ENCODE data around the gene UBN1.

Gene UBN1

DNA sequence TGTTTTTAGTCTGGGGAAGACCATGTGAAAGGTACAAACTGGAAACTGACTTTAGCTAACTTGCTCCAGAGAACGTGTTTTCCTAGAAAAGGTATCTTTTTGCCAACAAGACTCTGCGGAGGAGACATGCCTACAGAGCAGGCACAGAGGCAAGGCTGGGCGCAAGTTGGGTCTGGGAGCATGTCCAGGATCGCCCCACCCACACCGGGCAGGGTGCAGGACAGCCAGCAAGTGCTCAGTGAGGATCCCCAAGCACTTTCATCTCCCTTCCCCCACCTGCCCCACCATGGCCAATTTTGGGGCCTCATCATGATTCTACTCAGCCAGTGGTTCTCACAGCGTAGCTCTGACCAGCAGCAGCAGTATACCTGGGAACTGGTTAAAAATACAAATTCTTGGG, 26.6 kb upstream of the UBN1 start:
- no peak for DNase-seq (ENCODE audit: low read depth, low spot score)

DNA sequence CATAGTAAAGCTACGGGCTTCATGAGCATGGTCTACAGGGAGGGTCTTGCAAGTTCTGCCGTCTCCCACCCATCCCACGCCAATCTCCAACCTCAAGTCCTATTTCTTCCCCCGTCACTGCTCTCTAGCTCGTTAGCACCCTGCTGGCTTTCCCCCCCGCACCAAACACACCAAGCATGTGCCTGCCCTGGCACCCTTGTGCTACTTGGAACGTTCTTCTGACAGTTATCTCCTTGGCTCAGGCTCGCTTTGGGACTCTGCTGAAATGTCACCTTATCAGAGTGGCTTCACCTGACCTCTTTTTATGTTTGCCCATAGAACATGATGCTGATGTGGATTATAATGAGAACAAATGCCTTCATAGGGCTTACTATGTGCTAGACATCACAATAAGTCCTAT, 22.1 kb upstream of the UBN1 start:
- DNase-seq (ENCODE audit: low read depth, low spot score), result no peak

DNA sequence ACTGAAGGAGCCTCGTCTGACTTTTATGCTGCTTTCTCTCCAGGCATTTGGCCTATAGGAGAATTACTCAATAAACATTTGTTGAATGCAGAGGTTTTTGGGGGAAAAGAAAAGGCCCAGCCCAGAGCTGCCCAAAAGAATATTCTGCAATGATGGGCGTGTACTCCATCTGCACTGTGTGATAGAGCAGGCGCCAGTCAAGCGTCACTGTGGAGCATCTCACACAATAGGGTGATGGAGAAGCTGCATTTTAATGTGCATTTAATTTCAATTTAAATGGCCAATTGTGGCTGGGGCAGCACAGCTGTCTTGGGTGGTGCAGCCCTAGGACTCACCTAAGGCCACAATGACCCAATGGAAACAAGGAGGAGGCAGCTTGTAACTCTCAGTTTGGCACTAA, 20.8 kb upstream of the UBN1 start:
- no peak for DNase-seq (ENCODE audit: low read depth, low spot score)

DNA sequence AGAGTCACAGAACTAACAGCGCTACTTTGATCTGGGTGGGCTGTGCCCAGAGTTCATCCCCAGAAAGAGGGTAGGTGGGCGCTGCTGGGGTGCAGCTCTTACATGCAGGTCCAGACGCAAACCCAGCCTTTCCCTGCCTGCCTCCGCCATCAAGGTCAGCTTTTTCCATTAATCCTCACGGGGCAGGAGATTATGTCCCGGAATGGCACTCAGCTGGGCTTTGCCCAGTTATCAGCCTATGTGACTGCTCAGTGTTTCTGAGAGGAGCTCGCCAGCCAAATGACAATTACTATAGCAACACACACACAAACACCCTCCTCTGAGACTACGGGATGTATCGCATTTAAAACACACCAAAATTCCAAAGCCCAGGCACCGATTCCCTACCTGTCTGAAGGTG, 20.3 kb upstream of the UBN1 start:
- DNase-seq (ENCODE audit: low read depth, low spot score), result no peak

DNA sequence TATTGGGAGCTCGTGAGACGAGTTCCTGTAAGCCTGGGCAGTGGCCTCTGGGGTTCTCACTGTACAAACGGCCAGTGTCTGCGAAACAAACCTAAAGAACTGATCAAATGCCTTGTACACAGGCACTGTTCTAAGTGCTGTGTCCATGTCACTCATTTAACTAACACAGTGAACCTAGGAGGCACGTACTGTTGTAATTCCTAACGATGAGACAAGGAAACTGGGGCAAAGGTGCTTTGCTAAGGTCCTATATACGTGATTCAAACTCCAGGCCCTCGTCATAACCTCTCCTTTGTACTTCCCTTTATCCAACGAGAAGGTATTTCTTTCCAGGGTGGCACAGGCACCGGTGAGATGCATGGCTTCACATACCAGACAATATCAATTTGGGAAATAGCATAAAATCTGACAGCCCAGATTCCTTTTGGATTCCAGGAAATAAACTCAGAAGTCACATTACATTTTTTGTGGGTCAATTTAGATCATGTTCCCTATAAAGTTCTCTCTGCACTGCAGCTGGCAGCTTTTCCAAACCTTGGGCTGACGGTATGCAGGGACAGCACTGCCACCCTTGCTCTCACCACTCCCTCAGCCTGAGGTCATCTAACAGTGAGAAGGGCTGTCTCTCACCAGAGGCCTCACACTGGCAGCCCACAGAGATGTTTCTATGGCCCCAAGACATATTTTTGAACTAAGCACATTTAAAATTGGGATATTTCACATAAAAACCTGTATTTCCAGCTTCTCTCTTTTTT, 18.5 kb upstream of the UBN1 start:
- no peak for DNase-seq (ENCODE audit: low read depth, low spot score)

DNA sequence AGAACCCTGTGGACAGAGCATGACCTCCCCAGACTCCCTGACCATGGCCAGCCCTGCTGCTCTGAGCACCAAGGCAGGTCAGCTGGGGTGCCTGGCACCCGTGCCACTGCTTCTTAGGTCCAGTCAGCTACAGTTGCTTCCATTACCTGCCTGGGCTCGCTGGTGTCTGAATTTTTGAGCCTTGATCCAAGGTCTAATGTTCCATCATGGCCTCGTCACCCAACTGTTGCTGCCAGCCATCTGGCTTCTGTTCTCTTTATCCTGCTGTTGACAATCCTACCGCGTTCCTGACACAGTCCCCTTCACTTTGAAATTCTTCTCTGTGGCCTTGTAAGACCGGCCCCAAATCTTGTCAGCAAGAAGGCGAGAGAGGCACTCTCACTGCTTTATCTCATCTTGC, 16.9 kb upstream of the UBN1 start:
- no peak for DNase-seq (ENCODE audit: low read depth, low spot score)

DNA sequence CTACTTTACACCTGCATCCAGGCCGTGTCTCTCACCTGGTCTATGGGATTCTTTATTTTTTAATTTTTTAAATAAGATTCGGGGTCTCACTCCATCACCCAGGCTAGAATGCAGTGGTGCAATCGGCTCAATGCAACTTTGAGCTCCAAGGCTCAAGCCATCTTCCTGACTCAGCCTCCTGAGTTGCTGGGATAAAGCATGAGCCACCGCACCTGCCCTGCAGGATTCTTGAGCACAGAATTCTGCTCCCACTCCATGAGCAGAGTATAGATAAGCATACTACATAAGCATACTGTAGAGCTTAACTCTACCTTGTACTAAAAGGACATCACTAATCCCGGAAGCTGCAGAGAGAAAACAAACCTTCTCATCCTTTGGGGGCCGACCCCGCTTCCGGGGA, 15.7 kb upstream of the UBN1 start:
- no peak for DNase-seq (ENCODE audit: low read depth, low spot score)

DNA sequence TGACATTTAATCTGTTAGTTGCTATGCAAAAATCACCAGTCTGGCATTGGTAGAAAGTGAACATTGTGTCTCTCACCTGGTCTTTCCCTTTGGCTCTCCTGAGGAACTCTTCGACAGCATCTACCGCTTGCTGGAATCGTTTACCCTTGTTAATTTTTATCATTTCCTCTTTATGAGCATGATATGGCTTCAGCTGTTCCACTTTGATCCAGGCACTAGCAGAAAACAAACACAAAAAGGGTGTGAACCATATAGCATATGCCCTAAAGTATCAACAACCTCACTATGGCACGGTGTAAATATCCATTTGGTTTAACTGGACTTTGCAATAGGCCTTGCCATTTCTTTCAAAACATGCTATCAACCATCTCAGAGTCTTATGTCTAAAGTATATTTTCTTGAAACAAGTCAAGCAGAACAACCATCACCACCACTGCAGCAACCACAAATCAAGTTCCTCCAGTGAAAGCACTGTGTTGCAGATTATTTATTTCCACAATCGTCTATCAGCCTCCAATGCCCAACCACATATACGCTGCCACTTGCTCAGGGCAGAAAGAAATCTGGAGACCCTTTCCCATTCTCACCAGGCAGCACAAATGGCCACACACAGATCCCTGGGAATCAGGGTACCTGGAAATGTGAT, 14.5 kb upstream of the UBN1 start:
- DNase-seq (ENCODE audit: low read depth, low spot score), result no peak

DNA sequence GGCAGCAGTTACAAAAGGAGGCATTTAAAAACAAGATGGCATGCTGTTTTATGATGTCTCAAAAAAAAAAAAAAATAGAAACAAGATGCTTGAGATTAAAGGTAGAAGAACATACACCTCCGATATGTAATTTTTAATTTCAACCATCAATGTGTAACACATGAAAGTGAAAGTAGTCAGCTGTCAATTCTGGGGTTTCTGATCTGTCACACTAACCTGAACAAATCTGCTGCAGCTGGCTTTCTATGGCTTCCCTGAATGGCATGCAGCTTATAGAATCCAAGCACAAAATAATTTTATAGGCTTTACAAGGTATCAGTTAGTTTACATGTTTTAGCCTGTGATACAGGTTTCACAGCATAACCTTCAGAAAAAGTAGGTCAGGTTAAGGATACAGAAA, 13.7 kb upstream of the UBN1 start:
- DNase-seq (ENCODE audit: low read depth, low spot score), result no peak

DNA sequence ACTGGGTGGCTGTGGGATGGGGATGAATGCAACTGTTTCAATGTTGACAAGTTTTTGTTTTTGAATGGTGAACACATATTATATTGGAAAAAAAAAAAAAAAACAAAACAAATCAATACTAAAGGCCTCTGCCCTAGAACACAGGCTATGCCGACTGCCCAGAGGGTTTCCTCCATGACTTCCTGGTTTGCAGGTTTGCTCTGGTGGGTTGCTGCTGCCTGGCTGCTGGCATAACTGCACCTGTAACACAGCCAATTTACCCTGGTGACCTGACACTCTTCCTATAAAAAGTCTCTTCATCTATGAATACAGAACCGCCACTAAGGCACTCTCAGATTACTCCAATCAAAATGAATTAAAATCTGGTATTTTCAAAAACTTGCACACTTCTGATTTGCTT, 10.6 kb upstream of the UBN1 start:
- no peak for DNase-seq (ENCODE audit: low read depth, low spot score)

DNA sequence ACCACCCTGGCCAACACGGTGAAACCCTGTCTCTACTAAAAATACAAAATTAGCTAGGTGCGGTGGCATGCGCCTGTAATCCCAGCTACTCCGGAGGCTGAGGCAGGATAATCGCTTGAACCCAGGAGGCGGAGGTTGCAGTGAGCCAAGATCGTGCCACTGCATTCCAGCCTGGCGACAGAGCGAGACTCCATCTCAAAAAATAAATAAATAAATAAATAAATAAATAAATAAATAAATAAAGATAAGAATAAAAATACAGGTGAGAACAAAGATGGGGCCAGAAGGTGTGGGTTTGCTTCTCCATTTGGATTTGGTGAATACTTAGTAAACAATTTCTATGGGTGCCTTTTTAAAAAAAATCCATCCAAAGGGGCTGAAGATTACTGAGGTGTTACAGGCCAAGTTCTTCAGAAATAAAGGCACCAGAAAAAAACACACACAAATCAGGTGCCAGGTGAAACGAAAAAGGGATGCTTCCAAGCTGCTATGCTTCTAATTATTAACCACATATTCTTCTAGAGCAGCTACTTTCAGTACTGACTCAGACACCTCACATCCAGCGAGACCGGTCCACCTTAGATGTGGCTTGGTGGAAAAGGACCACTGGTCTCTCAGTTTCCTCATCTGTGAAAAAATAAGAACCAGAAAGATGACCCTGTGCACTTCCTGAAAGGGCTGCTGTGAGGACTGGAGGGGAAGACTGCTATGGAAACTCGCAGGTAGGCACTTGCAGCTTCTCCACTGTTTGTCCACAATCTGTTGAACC, 9.4 kb upstream of the UBN1 start:
- DNase-seq (ENCODE audit: low read depth, low spot score), result no peak

DNA sequence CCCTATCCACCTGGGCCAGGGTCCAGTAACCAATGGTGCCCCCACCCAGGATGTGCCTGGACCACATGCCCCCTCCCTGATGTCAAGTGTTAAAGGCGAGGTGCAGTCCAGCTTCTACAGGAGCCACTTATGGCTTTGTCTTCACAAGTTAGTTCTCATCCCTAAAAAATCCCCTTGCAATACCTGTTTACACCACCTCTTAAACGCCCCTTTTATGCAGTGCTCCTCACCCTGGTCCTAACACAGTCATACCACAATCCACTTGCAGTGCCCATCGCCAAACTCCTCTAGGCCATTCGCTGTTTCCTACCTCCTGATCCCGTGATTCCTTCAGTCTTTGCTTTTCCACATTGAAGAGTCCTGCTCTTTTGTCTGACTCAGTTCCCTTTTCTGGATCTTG, 7.3 kb upstream of the UBN1 start:
- DNase-seq (ENCODE audit: low read depth, low spot score), result no peak

DNA sequence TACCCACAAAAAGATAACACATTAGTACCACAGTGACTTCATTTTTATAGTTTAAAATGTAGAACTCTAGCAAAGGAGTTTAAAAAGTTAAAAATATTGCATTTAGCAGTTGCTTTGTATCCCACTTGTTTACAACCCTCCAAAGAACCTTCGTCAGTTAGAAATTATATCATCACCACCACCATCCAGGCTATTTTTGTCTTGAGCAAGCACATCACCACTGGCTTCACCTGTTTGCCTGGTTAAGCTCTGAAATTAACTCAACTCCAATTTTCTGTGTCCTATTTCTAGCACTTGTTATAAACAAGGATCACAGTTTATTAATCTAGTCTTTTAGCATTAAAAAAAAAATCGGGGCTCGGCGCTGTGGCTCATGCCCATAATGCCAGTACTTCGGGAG, 6.3 kb upstream of the UBN1 start:
- no peak for DNase-seq (ENCODE audit: low read depth, low spot score)

DNA sequence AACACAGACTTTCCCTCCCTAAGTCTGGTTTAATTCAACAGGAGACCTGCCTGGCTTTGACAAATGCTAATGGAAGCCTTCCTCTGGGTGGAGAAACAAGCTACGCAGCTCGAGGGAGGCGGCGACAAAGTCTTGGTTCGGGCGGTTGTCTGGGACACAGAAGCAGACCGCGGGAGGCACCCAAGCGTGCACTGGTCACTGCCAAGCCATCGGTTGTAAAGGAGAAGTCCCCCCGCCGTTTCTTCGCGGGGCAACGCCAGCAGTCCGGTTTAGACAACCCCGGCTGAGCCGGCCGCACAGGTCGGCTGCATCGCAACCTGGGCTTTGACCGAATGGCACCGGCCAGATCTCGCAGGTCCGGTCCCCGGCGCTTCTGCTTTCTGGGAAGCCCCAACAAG, 779 bp upstream of the UBN1 start:
- DNase-seq (ENCODE audit: low read depth, low spot score), result no peak

DNA sequence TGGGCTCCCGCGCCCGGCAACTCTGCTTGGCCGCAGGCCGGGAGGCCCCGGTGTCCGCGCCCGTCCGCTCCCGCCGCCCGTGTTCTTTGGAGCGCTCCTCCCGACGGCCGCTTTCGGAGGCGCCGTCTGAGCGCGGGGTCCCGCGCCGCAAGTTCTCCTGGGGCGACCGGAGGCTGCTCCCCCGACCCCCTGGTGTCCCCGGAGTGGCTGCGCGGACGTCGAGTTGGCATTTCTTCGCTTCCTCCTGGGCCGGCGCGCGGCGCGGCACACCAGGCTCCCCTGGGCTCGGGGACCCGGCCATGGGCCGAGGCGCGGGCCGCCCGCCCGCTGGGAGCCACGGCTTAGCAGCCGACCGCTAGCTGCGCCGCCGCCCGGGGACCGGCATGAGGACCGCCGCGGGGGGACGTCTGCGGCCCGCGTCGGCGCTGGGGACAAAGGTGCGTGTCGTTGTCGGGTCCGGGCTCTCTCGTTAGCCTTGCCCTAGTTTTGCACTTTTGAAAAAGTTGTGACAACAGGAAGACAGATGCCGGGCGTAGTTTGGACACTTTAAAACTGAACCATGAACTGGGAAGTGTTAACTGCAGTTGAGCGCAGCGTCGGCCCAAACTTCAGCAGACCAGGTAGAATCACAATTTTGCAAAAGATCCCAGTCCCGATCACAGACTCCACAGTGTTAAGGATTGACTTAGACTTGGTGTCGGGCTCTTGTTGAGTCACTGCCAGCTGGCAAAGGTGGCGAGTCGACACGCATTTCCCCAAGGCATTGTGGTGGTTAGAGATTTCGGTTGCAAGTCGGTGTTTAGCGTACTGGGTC, 700 bp downstream of the UBN1 start:
- no peak for DNase-seq (ENCODE audit: low read depth, low spot score)

DNA sequence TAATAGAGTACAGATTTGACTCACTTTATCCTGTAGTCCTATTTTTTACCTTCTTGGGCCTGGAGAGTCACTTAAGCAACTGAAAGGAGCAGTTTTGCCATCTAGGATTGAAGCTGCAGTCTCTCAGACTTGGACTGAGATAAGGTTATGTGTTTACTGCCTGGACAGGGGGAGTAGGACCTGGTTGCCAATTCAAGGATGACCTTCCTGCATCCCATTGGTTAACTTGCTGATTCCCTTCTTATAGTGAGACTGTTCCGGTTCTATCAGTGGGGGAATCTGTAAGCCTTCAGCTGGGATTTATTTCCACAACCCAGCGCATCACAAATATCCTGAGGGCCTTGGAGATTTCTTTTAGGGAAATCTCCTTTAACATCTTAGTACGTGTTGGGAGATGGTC, 2.9 kb downstream of the UBN1 start:
- no peak for DNase-seq (ENCODE audit: low read depth, low spot score)

DNA sequence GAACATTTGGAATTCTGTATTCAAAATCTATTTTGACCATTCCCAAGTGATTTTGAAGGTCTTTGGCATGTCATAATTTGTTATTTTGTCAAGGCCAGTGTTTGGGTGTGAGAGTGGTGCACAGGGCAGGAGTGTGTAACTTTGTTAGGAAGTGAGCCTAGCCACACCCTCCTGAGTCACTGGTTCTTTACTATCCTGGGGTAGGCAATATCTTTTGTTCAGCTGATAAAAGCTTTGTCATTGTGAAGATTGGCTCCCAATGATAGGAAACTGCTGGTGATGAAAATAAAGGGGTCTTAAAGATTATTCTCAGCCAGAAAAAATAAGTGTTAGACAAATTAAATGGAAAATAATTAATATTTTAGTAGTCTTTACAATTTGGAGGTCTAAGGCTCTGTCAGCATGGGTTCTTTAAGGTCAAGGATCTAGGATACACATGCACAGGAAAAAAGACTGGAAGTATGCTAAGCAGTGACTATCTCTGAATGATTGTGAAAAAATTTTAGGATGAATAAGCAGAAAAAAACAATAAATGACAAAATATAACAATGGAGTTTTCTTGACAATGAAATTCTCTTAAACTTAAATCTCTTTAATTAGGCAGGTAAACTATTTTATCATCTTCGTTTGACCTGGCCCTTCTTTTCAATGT, 5.1 kb downstream of the UBN1 start:
- DNase-seq (ENCODE audit: low read depth, low spot score), result no peak

DNA sequence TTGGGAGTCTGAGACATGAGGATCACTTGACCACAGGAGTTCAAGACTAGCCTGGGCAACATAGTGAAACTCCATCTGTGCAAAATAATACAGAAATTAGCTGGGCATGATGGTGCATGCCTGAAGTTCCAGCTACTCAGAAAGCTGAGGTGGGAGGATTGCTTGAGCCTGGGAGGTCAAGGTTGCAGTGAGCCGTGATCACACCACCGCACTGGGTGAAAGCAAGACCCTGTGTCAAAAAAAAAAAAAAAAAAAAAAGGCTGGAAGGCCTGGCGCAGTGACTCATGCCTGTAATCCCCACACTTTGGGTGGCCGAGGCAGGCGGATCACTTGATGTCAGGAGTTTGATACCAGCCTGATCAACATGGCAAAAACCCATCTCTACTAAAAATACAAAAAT, 8.1 kb downstream of the UBN1 start:
- DNase-seq (ENCODE audit: low read depth, low spot score), result no peak

DNA sequence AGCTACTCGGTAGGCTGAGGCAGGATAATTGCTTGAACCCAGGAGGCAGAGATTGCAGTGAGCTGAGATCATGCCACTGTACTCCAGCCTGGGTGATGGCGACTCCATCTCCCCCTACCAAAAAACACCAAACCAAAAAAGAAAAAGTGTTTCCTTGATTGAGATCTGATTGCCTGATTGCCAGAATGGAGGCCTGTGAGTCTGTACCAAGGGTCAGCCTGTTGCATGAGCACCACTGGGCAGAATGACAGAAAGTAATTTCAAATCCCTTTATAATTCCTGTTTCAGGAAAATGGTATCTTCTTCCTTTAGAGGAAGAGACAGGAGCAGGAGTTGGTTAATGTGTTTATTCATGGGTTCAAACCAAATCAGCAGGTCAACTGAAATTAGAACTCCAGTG, 8.5 kb downstream of the UBN1 start:
- no peak for DNase-seq (ENCODE audit: low read depth, low spot score)

DNA sequence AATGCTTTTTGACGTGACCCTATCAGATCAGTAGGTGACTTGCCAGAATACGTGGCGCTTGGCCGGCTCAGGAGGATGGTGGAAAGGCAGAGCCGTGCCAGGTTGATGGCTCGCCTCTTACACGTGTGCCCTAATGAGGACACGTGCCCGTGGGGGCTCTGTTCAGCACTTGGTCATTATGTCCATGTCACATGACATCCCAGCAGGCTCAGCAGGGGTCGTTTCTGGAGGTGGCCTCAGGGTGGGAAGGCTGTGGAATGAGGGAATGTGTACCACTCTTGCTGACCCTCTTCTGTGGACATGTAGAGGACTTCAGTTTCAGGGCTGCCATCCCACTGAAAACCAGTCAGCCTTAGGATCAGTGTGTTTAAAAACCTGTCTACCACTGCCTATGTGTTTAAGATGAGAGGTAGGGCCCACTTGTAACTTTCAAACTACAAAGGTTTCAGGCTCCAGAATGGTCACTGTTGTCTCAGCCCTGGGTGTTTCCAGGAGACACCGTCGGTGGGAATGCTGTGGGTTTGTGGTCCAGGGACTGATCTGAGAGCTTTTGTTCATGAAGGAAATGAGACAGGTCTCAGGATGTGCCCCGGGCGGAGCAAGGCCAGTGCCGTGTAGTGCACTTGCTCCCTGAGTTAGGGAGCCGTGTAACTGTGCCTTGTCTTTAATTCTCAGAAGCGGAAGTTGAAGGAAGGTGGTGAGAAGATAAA, 12.1 kb downstream of the UBN1 start:
- no peak for DNase-seq (ENCODE audit: low read depth, low spot score)

DNA sequence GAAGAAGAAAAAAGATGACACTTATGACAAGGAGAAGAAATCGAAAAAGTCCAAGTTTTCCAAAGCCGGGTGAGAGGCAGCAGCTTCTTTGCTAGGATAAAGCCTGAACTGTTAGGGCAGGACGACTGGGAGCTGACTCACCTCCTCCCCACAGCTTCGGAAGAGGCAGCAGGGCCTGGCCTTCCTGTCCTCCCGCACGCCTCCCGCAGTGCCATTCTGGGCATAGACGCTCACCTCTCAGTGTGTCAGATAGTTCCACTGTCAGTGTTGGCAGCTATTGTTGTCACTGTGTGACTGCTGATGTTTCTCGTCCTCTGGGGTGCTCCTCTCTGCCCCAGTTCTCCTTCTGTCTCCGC, 12.6 kb downstream of the UBN1 start:
- DNase-seq (ENCODE audit: low read depth, low spot score), result no peak
